Endometrium (tissue), 2 donors: Measurements from ENCODE around the gene TSPAN9.

ENCODE experiments used
- FAIRE-seq: peaks from 2 replicates; lab custom pipeline; 2012; peaks lifted over from hg19 to GRCh38; lab: Jason Lieb, UNC
- donor health status: control.
- donor health status: control.

The TSPAN9 gene

GRCh38 chr12:3226264-3226663 is 149.1 kb downstream of the TSPAN9 start:
- no peak for FAIRE-seq

DNA sequence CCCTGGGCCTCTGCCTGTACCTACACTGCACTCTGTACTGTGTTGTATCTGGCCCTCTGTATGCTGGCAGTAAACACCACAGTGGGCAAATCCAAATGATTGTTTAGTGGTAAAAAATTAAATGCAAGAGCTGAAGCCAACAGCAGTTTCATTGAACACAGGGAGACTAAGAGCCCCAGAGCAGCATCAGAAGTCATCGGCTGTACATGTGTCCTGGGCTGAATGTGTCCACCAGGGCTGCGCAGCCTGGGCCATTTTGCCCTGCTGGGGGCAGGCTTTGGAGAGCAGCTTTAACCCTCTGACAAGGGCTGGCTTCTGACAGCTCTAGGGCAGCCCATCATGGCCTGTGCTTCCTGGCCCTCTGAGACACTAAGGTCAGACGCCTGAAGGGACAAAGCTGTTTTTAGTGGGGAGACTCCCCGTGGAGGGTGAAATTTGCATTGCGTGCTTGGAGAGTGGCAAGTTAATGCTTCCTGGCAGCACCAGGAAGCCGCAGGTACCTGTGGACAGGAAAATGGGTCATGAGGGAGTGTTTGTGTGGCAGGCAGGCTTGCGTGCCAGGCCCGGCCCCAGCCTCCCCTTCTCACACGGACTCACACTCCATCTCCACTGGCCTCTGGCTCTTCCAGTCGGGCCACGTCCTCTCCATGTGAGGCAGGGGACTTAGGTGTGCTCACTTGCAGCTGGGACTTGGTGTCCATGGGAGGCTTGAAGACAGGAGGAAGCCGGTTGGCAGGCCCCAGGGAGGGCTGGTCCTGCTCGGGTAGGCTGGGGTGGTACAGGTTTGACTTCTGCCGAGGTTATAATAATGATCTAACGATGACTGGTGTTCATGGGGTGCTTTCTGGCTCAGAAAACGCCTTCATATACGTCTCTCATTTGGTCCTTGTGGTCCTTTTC is 150.1 kb downstream of the TSPAN9 start:
- no peak for FAIRE-seq

- FAIRE-seq: no peak
These were observed 151.4 kb downstream of the TSPAN9 start for GRCh38 chr12:3228552-3228951.

DNA sequence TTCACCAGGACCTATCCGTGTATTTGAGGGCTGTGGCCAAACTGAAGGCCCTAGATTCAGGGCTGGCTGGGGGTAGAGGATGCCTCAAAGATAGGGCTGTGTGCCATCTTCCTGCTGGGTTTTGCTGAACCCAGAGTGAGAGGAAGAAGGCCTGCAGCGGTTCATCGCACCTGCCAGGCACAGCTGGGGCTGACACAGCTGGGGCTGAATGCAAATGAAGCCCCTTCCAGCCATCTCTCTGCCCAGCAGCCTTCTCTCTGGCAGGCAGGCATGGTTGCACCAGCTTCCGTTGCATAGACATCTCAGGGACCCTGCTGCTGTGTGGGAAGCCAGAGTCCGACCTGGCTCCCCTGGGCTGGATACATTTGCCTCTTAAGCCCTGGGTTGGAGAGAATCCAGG is 152.4 kb downstream of the TSPAN9 start:
- no peak for FAIRE-seq

- FAIRE-seq: no peak
These were observed 153.7 kb downstream of the TSPAN9 start for GRCh38 chr12:3230758-3231375.

GRCh38 chr12:3231399-3231876 is 154.3 kb downstream of the TSPAN9 start:
- FAIRE-seq: no peak

- no peak for FAIRE-seq
These were observed 156.6 kb downstream of the TSPAN9 start for GRCh38 chr12:3233797-3234196.

- FAIRE-seq: no peak
These were observed 159.4 kb downstream of the TSPAN9 start for GRCh38 chr12:3236345-3237187.

- no peak for FAIRE-seq
These were observed 161.0 kb downstream of the TSPAN9 start for GRCh38 chr12:3238196-3238595.

- FAIRE-seq: no peak
These were observed 164.4 kb downstream of the TSPAN9 start for GRCh38 chr12:3241621-3242020.

DNA sequence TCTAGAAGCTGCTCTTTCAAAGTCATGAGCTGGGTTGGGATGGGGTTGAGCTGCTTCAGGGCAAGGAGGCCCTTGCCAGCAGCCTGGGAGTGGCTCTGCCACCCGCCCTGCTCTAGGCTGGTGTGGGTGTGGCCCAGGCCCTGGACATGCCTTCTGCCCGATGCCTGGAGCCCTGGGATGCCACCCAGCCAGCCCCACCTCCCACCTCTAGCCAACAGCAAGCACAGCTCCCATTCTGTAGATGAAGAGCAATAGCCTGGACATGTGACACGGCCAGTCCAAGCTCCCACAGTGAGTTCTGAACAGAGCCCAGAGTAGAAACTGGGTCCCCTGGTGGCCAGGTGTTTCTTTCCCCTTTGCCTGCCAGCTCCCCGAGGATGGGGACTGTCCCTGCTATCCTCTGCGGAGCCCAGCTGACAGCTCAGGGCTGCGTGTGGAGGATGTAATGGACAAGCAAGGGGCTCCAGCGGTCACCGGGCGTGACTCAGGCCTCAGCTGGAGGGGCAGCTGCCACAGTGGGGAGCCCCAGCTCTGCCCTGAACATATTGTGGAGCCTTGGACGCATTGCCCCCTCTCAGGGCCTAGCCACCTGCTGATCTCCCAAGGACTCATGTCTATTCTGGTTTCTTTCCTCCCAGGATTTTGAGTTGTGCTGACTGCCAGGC is 165.2 kb downstream of the TSPAN9 start:
- FAIRE-seq: no peak

- no peak for FAIRE-seq
These were observed 166.4 kb downstream of the TSPAN9 start for GRCh38 chr12:3243376-3244084.

DNA sequence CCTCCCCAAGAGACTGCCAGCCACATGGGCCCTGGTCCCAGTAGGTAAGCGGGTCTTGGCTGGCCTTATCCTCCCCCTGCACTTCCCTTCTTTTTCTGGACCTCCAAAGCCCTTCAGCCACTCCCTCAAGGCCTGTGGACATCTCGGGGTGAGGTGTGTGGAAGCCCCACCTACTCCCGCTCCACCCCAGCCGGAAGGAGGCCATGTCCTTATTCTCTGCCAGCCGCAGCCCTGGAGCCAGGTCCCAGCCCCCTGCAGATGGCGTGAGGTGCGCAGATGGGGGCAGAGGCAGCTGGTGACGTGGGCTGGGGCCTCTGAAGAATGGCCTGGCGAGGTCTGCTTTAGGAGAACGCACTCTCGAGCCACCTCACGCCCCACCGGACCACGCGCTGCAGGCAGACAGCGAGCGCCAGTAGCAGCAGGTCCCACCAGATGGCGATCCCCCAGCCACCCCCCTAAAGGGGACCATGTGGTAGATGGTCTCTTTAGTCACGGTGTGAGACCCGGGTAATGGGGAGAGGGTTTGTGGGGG is 167.1 kb downstream of the TSPAN9 start:
- no peak for FAIRE-seq

- FAIRE-seq: no peak
These were observed 169.1 kb downstream of the TSPAN9 start for GRCh38 chr12:3246253-3246652.

- FAIRE-seq: no peak
These were observed 169.9 kb downstream of the TSPAN9 start for GRCh38 chr12:3247077-3247476.

DNA sequence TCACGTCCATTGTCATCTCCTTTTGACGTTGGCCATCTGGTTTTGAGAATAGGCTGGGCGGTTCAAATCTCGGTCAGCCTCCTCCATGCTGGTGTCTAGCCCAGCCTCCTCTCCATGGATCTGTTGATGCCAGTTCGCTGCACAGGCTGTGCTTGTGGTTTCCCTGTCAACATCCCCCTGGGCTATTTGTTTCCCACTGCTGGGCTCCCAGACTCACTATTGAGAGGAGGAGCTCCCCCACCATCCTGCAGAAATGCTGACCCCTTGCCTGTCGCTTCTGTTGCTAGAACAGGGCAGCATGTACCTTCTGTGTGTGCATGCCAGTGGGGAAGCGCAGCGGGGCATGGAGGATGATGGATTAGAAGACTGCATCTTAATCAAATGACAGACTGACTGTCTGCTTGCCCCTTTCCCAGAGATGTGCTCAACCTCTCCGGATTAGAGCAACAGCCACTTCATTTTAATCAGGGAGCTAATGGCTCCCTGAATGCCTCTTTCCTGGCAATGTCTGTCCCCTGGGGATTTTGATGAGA is 170.5 kb downstream of the TSPAN9 start:
- no peak for FAIRE-seq

DNA sequence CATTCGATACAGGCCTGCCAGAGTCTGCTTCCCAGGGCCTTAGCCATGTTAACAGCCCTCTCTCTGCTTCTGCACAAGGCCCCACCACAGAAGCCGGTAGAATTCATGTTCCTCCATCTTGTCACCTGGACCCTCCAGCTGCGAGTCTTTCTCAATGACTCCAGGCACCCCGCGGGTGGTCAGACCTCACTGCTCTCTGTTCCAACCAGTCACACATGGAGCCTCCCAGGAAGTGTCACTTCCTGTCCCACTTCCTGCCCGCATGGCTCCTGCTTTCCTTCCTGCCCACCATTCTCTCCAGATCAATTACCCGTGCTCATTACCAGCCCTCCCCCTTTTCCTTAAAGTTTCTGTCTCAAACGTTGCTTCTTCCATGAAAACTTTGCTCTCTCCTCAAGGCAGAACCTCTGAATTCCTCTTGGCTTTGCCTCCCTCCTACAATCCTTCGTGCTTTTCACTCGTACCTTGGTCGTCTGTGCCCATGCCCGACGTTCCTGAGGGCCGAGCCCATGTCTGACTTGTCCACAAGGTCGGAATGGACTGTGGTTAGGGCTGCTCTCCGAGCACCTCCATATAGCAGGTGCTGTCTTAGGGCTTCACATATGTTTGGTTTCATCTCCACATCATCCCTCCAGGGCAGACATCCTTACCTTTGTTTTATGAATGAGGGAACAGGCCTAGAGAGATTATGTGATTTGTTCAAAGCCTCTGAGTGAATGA is 172.1 kb downstream of the TSPAN9 start:
- no peak for FAIRE-seq

DNA sequence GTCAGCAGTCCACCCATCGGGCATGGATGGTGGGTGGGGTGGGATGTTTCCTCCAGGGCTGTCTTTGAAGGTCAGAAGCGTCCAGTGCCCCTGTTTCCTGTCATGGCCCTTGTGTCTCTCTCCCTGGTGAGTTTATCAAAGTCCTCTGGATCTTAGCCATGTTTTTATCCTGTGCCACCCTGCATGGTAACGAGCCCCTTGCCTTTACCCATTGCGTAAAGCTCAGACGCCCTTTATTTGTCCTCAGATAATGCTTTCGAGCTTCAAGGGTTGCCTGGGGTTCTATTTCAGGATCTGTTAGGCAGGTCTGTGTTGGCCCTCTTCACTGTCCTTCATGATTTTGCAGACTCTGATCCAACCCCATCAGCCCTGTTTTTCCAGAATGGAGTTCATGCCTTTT is 172.9 kb downstream of the TSPAN9 start:
- FAIRE-seq: no peak

DNA sequence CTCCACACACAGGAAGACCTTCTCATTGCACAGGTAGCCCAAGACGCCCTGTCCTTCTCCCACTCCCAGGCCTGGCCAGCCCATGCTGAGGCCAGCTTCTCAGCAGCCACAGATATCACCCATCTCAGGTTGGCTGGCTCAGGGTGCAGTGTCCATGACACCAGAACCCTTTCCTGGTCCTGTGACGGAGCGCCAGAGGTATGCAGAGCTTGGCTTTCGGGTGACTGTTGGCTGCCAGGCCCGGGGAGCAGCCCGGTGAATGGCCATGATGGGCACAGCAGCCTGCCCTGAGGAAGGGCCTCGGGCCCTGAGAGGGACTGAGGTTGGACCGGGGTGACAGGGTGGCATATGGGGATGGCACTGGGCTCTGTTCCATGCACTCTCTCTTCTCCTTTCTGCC is 173.4 kb downstream of the TSPAN9 start:
- no peak for FAIRE-seq

GRCh38 chr12:3251067-3251466 is 173.9 kb downstream of the TSPAN9 start:
- no peak for FAIRE-seq
